Stimulated activated CD4-positive, alpha-beta T cell treated with anti-CD3 and anti-CD28 coated beads, Interleukin-4, amount 100 ng/mL, for 24 hours (primary cell): ENCODE measurements around the gene MEF2D.

Experiments used
- DNase-seq: peaks from one replicate; pipeline ENCODE4 v3.0.0-alpha.2; 2020

The MEF2D gene

GRCh38 chr1:156464825-156465452 is 35.6 kb downstream of the MEF2D start:
- no peak for DNase-seq

GRCh38 chr1:156464335-156464734 is 36.2 kb downstream of the MEF2D start:
- no peak for DNase-seq

- DNase-seq, result no peak
Observed at GRCh38 chr1:156463874-156464273, 36.7 kb downstream of the MEF2D start.

- DNase-seq, result no peak
Observed at GRCh38 chr1:156462954-156463795, 37.4 kb downstream of the MEF2D start.

- DNase-seq, result no peak
Observed at GRCh38 chr1:156461781-156462647, 38.6 kb downstream of the MEF2D start.

GRCh38 chr1:156461109-156461508 is 39.5 kb downstream of the MEF2D start:
- DNase-seq, result no peak

- DNase-seq, result no peak
Observed at GRCh38 chr1:156460525-156460924, 40.0 kb downstream of the MEF2D start.

GRCh38 chr1:156458181-156458503 is 42.4 kb downstream of the MEF2D start:
- DNase-seq, result no peak

GRCh38 chr1:156456625-156457465 is 43.7 kb downstream of the MEF2D start:
- DNase-seq, result peak; percentile 98

- no peak for DNase-seq
Observed at GRCh38 chr1:156455362-156455761, 45.2 kb downstream of the MEF2D start.

GRCh38 chr1:156452907-156453306 is 47.7 kb downstream of the MEF2D start:
- no peak for DNase-seq

- DNase-seq, result no peak
Observed at GRCh38 chr1:156451505-156452160, 48.9 kb downstream of the MEF2D start.

GRCh38 chr1:156448134-156448967 is 52.2 kb downstream of the MEF2D start:
- no peak for DNase-seq

- DNase-seq, result peak; percentile 85
Observed at GRCh38 chr1:156445789-156446263, 54.7 kb downstream of the MEF2D start.

- DNase-seq, result peak; percentile 47
Observed at GRCh38 chr1:156444407-156445001, 56.1 kb downstream of the MEF2D start.

GRCh38 chr1:156443286-156443685 is 57.3 kb downstream of the MEF2D start:
- DNase-seq, result no peak

GRCh38 chr1:156440654-156441437 is 59.7 kb downstream of the MEF2D start:
- DNase-seq, result no peak

- DNase-seq, result no peak
Observed at GRCh38 chr1:156439777-156440183, 60.8 kb downstream of the MEF2D start.

- no peak for DNase-seq
Observed at GRCh38 chr1:156439036-156439776, 61.4 kb downstream of the MEF2D start.
